Activated T-cell treated with anti-CD3 and anti-CD28 coated beads for 24 hours (primary cell): Measurements from ENCODE around the gene FKBP14.
A peak's percentile ranks its signal among the peaks of the same experiment; 100 is the strongest.

Source experiments
- DNase-seq: peaks from one replicate; pipeline ENCODE4 v3.0.0-alpha.2; 2020; ENCODE audit warnings: low read depth

The FKBP14 gene

GRCh38 chr7:30034501-30034900, 8.0 kb upstream of the FKBP14 start:
- DNase-seq: no peak

- DNase-seq: no peak
Observed at GRCh38 chr7:30032310-30033125, 6.0 kb upstream of the FKBP14 start.

- no peak for DNase-seq
Observed at GRCh38 chr7:30029696-30030095, 3.2 kb upstream of the FKBP14 start.

- DNase-seq: no peak
Observed at GRCh38 chr7:30028749-30029635, 2.5 kb upstream of the FKBP14 start.

DNA sequence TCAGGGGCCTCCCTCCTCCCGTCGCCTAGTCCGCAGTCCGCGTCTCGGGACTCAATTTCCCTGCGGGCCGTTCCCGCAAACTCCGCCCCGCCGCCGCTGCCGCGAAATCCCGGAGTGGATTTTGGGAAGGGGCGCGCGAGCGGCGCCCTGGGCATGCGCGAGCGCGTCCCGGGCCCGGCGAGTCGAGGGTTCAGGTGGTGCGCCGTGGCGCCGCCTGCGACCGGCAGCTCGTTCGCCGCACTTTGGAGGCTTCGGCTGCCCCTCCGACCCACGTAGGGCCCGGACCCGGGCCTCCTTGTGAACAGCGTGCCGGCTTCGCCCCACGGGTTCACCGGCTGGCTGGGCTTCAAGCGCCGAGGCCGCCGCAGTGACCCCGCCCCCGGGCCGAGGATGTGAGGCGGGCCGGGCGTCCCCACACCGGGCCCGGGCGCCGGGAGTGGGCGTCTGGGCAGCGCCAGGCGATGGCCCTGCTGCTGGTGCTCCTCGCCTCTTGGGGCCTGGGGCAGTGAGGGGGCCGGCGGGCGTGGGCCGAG, 1.8 kb upstream of the FKBP14 start, which contains the start of gene PLEKHA8:
Gene PLEKHA8 (plus strand): TSS at position 197 of the 533 bp plus-strand sequence. CDS start 351 bp downstream, outside the sequence.
- DNase-seq: peak; percentile 90

- DNase-seq: no peak
Observed at GRCh38 chr7:30027740-30028215, 1.3 kb upstream of the FKBP14 start.

- peak; percentile 19 for DNase-seq
Observed at GRCh38 chr7:30027065-30027456, 559 bp upstream of the FKBP14 start.

- DNase-seq: no peak
Observed at GRCh38 chr7:30023524-30023923, 3.0 kb downstream of the FKBP14 start.

DNA sequence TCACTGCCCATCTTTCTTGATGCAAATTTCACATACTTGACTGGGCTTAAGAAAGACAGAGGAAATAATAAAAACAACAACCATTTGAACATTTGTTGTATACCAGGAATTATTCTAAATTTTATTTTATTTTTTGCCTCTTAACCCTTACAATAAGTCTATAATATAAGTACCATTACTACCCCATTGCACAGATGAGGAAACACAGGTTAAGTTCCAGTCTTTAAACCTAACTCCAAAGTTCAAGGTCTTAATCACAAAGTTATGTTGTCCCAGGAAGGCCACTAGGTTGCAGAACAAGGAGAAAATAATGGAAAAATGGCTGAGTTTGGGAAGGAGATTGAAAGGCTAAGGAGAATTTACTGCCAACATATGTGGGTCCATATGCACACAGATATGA, 3.5 kb downstream of the FKBP14 start:
- DNase-seq: no peak

DNA sequence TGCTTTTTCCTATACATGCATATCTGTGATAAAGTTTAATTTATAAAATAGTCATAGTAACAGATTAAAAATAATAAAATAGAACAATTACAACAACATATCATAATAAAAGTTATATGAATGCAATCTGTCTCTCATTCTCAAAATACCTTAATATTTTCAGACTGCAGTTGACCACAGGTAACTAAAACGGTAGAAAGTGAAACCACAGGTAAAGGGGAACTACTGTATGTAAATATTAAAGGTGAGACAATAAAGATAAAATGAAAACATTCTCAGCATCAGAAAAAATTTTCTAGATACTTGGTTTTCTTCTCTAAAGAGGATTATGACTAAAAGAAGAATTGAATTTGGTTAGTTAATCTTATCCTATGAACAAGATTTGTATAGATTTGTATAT, 6.0 kb downstream of the FKBP14 start:
- DNase-seq: no peak

DNA sequence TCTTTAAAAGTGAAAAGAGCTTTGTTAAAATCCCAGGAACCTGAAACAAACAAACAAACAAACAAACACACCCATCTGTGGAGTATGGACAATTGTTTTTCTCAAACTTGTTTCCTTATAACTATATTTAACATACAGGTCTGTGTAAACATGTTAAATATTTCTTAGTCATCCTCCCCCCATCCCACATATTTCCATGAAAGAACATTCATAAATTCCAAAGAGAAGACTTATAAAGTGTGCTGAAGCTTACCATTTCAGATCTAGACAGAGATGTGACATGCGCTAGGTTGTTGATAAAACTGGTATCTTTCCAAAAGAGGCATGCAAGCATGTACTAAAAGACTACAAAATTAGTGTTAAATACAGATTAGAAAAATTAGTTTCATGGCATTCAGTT, 6.5 kb downstream of the FKBP14 start:
- no peak for DNase-seq

DNA sequence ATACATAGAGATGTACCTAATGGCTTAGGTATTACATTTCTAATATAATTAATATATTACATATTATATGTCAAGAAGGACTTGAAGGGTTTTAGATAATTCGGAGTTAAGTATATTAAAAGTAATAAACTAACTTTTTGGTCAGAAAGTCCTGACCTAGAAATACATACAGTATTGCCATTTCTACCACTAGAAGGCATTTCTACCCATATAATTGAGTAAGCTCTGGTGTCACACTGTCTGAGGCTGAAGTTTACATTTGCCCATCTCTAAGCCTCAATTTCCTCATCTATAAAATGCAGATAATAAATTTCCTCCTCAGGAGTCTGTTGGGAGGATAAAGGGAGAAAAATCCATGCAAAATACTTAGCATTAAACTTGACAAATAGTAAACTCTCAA, 7.1 kb downstream of the FKBP14 start:
- DNase-seq: no peak

- no peak for DNase-seq
Observed at GRCh38 chr7:30018451-30018850, 8.1 kb downstream of the FKBP14 start.

GRCh38 chr7:30012757-30013156, 13.7 kb downstream of the FKBP14 start:
- no peak for DNase-seq

DNA sequence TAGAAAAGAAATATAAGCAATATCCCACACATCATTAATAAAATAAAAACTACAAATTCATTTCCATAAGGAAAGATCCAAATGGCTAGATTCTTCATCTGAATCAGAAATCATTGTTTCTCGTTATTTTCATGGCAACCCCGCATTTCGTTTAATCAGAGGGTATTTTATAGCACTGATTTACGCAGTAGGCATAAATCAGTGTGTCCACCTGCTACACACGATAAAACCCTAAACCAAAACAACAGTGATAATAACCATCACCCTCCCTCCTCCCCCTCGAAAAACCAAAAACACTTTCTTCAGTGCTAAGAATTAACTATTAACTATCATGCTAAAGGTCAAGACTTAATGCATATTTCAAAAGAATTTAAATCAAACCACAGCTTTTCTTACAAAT, 16.5 kb downstream of the FKBP14 start:
- DNase-seq: no peak

DNA sequence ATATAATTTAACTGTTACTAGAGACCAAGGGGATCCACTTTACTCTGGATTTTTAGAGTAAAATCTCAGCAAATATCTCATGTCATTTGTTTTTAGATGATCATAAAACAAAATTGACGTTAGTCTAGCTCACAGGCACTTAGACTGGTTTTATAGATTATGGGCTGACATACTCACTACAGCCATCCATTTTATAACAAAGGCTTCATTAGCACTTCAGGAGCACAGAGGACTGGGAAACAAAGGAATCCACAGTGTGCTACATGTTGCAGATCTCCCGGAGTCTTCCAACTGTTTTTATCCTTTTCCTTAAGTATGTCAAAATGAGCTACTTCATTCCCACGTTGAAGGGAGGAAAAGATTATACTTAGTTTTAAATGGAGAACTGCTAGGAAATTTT, 21.0 kb downstream of the FKBP14 start:
- no peak for DNase-seq

DNA sequence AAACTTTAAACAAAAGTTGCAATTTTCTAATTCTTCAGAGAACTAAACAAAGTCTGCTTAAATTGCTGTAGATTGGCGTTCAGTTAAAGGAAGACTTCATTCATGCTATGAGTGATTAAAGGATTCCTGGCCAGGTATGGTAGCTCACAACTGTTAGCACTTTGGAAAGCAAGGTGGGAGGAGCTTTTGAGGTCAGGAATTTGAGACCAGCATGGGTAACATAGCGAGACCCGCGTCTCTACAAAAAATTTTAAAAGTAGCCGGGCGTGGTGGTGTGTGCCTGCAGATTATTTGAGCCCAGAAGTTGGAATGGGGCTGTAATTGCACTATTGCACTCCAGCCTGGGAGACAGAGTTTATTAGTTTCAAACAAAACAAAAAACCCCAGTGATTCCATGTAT, 23.4 kb downstream of the FKBP14 start:
- no peak for DNase-seq

GRCh38 chr7:30001998-30002397, 24.5 kb downstream of the FKBP14 start:
- no peak for DNase-seq

GRCh38 chr7:29998489-29998888, 28.0 kb downstream of the FKBP14 start:
- no peak for DNase-seq

GRCh38 chr7:29996321-29996720, 30.2 kb downstream of the FKBP14 start:
- DNase-seq: no peak

DNA sequence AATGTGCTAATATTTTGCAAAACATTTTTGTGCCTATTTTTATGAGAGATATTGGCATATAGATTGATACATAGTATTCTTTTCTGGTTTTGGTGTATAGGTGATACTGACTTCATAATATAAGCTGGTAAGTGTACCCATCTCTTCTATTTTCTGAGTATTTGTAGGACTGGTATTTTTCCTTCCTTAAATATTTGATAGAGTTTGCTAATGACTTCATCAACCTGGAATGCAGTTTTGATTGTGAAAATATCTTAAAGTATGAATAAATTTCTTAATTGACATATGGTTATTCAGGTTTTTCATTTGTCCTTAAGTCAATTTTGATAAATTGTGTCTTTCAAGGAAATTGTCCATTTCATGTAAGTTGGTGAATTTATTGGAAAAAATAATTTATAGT, 30.9 kb downstream of the FKBP14 start:
- no peak for DNase-seq

- no peak for DNase-seq
Observed at GRCh38 chr7:29993140-29993539, 33.4 kb downstream of the FKBP14 start.

DNA sequence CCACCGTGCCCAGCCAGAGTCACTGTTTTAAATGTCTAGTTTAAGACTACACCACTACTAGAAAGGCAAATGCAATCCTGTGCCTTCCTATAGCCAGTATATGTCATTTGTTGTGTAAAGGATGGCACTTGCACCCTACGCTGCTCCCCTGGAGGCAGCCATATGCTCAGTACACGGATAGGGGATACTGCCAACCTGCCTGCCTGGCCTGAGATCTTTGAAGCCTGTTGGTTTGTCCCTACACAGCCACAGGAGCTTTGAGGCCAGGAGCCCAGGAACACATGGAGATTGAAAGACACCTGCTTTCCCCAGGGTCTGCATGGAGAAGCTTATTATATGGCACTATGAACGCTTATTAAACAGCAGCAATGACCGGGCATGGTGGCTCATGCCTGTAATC, 34.6 kb downstream of the FKBP14 start:
- no peak for DNase-seq
